Suprapubic skin (tissue), 4 donors: ENCODE results near the gene TENM3. TPM values are rescaled to one million over a fixed set of nuclear protein-coding genes. Genes with fewer than 3 reads are reported as not detected.

ENCODE experiments used
- DNase-seq, 2 donors: peaks; one replicate each; pipeline ENCODE4 v3.0.0-alpha.2; 2019; ENCODE audit warnings: low spot score in 2 of 2
- H3K27ac ChIP-seq: fragments of 200-600 bp; sonication (generic); one replicate; pipeline ENCODE4 v1.5.1; 2019
- H3K27me3 ChIP-seq: fragments of 200-600 bp; sonication (generic); one replicate; pipeline ENCODE4 v1.5.1; 2019
- H3K36me3 ChIP-seq: fragments of 200-600 bp; sonication (generic); one replicate; pipeline ENCODE4 v1.5.1; 2019
- H3K4me1 ChIP-seq: fragments of 200-600 bp; sonication (generic); one replicate; pipeline ENCODE4 v1.5.1; 2019
- H3K4me3 ChIP-seq: fragments of 200-600 bp; sonication (generic); one replicate; pipeline ENCODE4 v1.5.1; 2019; ENCODE audit warnings: mild to moderate bottlenecking
- H3K9me3 ChIP-seq: fragments of 200-600 bp; sonication (generic); one replicate; pipeline ENCODE4 v1.5.1; 2019
- CTCF ChIP-seq, 2 donors: fragments of 200-600 bp in 1 of 2; fragments of 450-650 bp in 1 of 2; sonication (generic) in 1 of 2; IDR thresholded peaks; one replicate each; pipeline ENCODE4 v1.5.1; 2016 to 2019; ENCODE audit warnings: antibody characterized with exemption in 2 of 2, mild to moderate bottlenecking in 1 of 2, moderate library complexity in 1 of 2
- EP300 ChIP-seq: sonication (generic); formaldehyde crosslinking; IDR thresholded peaks from one replicate; pipeline ENCODE4 v1.6.1; 2017; ENCODE audit warnings: antibody characterized with exemption
- POLR2A ChIP-seq, 2 donors: fragments of 450-650 bp; IDR thresholded peaks; one replicate each; pipeline ENCODE4 v1.6.1; 2017; ENCODE audit warnings: antibody characterized with exemption in 2 of 2, mild to moderate bottlenecking in 2 of 2, moderate library complexity in 2 of 2
- POLR2AphosphoS5 ChIP-seq, 3 donors: sonication (generic); formaldehyde crosslinking; IDR thresholded peaks; one replicate each; pipeline ENCODE4 v1.6.1; 2017; ENCODE audit warnings: antibody characterized with exemption in 3 of 3
- WGBS: methylation state at CpG from one replicate; pipeline ENCODE4 v1.1.5; 2018; 5-methylcytosine and 5-hydroxymethylcytosine counted together
- total RNA-seq, 4 donors: library from RNA; depleted of rRNA; stranded (reverse); fragments of >200 nt; gene quantifications; one replicate each; pipeline ENCODE4 v1.1.0, GENCODE V29; 2016

TENM3 gene
- total RNA-seq, 4 donors from 2014 or later = 0.81 to 2.9 (median 1.8) TPM

GRCh38 chr4:182502064-182502463, 258.9 kb downstream of the TENM3 start:
- no peaks in the 10 kb centered on the region for H3K4me1 ChIP-seq
- H3K9me3 ChIP-seq = no peaks in the 10 kb centered on the region
- H3K27me3 ChIP-seq = no peaks in the 10 kb centered on the region
- TF ChIP-seq POLR2A (IDR thresholded peaks at IDR 0.05) (no peak), CTCF (IDR thresholded peaks at IDR 0.05) (no peak), EP300 (no peak), POLR2AphosphoS5 (IDR thresholded peaks at IDR 0.05) (no peak)
- H3K27ac ChIP-seq = no peak overlapping the region
- no peak overlapping the region for H3K4me3 ChIP-seq
- H3K36me3 ChIP-seq = no peaks in the 10 kb centered on the region
- DNase-seq = no peak
- WGBS = 85% methylated on average over 5 of the region's 5 CpGs

GRCh38 chr4:182504463-182504862, 261.3 kb downstream of the TENM3 start:
- H3K9me3 ChIP-seq = no peaks in the 10 kb centered on the region
- H3K4me3 ChIP-seq = no peak overlapping the region
- 87% methylated on average over 5 of the region's 5 CpGs for WGBS
- no peak for TF ChIP-seq POLR2AphosphoS5 (IDR thresholded peaks at IDR 0.05)
- no peak for TF ChIP-seq CTCF (IDR thresholded peaks at IDR 0.05)
- TF ChIP-seq EP300 = no peak
- no peak for TF ChIP-seq POLR2A (IDR thresholded peaks at IDR 0.05)
- H3K36me3 ChIP-seq = no peaks in the 10 kb centered on the region
- no peak for DNase-seq
- H3K4me1 ChIP-seq = no peaks in the 10 kb centered on the region
- H3K27ac ChIP-seq = no peak overlapping the region
- H3K27me3 ChIP-seq = no peaks in the 10 kb centered on the region

- Histone ChIP-seq H3K4me1 (no peaks in the 10 kb centered on the region), H3K27me3 (no peaks in the 10 kb centered on the region), H3K9me3 (no peaks in the 10 kb centered on the region), H3K27ac (no peak overlapping the region), H3K4me3 (no peak overlapping the region), H3K36me3 (no peaks in the 10 kb centered on the region)
- DNase-seq = no peak
- WGBS = 64% methylated on average over 3 of the region's 3 CpGs
- TF ChIP-seq CTCF (IDR thresholded peaks at IDR 0.05) (no peak), POLR2AphosphoS5 (IDR thresholded peaks at IDR 0.05) (no peak), EP300 (no peak), POLR2A (IDR thresholded peaks at IDR 0.05) (no peak)
Measured at GRCh38 chr4:182507805-182508204, 264.6 kb downstream of the TENM3 start.

GRCh38 chr4:182510836-182511235, 267.6 kb downstream of the TENM3 start:
- no peak overlapping the region for H3K27ac ChIP-seq
- H3K9me3 ChIP-seq = no peaks in the 10 kb centered on the region
- no peak overlapping the region for H3K4me3 ChIP-seq
- TF ChIP-seq EP300 (no peak), POLR2AphosphoS5 (IDR thresholded peaks at IDR 0.05) (no peak), CTCF (IDR thresholded peaks at IDR 0.05) (no peak), POLR2A (IDR thresholded peaks at IDR 0.05) (no peak)
- no peaks in the 10 kb centered on the region for H3K27me3 ChIP-seq
- H3K36me3 ChIP-seq = no peaks in the 10 kb centered on the region
- no peaks in the 10 kb centered on the region for H3K4me1 ChIP-seq
- 82% methylated on average over 2 of the region's 2 CpGs for WGBS
- DNase-seq = no peak

GRCh38 chr4:182513587-182514291, 270.5 kb downstream of the TENM3 start:
- Histone ChIP-seq H3K9me3 (no peaks in the 10 kb centered on the region), H3K27ac (no peak overlapping the region), H3K4me1 (no peaks in the 10 kb centered on the region), H3K36me3 (no peaks in the 10 kb centered on the region), H3K27me3 (no peaks in the 10 kb centered on the region), H3K4me3 (no peak overlapping the region)
- 64% methylated on average over 6 of the region's 6 CpGs for WGBS
- no peak for DNase-seq
- TF ChIP-seq POLR2A (IDR thresholded peaks at IDR 0.05) = no peak
- TF ChIP-seq EP300 = no peak
- TF ChIP-seq POLR2AphosphoS5 (IDR thresholded peaks at IDR 0.05) = no peak
- no peak for TF ChIP-seq CTCF (IDR thresholded peaks at IDR 0.05)
